HG03342 (cell line): ENCODE results near the gene NAALADL1.

Experiments used
- ATAC-seq: cut with Tn5 transposase; IDR thresholded peaks from one replicate; pipeline ENCODE4 v1.9.1; 2021; ENCODE audit warnings: mild to moderate bottlenecking, moderate library complexity; ENCODE audit not compliant: unreplicated experiment

The NAALADL1 gene, protein sequence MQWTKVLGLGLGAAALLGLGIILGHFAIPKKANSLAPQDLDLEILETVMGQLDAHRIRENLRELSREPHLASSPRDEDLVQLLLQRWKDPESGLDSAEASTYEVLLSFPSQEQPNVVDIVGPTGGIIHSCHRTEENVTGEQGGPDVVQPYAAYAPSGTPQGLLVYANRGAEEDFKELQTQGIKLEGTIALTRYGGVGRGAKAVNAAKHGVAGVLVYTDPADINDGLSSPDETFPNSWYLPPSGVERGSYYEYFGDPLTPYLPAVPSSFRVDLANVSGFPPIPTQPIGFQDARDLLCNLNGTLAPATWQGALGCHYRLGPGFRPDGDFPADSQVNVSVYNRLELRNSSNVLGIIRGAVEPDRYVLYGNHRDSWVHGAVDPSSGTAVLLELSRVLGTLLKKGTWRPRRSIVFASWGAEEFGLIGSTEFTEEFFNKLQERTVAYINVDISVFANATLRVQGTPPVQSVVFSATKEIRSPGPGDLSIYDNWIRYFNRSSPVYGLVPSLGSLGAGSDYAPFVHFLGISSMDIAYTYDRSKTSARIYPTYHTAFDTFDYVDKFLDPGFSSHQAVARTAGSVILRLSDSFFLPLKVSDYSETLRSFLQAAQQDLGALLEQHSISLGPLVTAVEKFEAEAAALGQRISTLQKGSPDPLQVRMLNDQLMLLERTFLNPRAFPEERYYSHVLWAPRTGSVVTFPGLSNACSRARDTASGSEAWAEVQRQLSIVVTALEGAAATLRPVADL

DNA sequence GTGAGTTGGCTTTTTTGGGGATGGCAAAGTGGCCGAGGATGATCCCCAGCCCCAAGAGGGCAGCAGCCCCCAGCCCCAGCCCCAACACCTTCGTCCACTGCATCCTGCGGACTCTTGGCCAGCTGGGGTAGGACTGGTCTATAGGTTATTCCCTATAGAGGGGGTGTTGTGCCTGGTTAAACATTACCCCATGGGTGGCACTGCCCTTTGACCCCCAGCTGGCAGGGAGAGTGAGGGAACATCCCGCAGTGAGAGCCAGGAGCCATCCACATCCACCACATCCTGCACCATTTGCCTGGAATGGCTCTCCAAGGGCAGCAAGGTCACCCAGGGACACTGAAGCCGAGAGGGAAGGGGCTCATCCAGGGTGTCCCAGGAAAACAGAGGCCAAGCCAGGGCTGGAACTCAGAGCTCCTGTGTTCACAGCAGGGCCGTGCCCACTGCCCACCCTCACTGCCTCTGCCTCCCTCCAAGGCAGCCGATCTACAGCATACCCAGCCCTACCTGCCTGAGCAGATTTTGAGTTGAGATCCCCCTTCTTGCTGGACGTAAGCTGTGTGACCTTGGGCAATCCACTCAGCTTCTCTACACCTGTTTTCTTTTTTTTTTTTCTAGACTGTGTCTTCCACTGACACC is at the start of gene NAALADL1:
Gene NAALADL1 (minus strand): TSS at position 135 of the 636 bp plus-strand sequence. CDS start 32 bp downstream, at position 103.
- no peak for ATAC-seq

DNA sequence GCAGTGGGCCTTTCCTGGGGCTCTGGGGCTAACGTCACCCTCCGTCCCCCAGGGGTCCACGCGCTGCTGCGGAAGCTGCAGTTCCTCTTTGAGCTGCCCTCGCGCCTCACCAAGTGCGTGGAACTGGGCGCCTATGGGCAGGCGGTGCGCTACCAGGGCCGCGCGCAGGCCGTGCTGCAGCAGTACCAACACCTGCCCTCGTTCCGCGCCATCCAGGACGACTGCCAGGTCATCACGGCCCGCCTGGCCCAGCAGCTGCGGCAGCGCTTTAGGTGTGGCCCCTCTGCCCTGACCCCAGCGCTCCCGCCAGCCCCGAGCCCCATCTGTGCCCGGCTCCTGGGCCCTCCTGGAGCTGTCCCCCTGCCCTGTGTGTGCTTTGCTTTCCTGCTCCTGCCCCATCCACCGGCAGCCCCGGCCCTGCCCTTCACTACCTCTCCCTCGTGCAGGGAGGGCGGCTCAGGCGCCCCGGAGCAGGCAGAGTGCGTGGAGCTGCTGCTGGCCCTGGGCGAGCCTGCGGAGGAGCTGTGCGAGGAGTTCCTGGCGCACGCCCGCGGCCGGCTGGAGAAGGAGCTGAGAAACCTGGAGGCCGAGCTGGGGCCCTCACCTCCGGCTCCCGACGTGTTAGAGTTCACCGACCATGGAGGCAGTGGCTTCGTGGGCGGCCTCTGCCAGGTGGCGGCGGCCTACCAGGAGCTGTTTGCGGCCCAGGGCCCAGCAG is 49.6 kb upstream of the NAALADL1 start:
- ATAC-seq, result no peak

DNA sequence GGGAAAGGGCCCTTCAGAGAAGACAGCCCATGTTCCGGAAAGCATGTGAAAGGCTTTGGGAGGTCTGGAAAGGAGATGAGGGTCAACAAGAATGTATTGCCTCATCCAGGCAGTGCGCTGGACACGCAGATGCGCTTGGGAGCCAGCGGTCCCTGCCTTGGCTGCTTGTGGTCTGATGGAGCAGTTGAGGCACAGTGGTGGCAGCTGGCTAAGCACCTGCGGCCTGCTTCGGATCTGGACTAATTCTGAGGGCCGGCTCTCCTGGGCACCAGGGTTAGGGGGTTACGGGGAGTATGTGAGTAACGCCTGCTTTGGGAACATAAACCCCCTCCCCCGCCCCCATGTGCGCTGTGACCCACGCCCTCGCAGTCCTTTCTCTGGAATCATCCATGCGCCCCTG is 48.7 kb upstream of the NAALADL1 start:
- ATAC-seq, result no peak

DNA sequence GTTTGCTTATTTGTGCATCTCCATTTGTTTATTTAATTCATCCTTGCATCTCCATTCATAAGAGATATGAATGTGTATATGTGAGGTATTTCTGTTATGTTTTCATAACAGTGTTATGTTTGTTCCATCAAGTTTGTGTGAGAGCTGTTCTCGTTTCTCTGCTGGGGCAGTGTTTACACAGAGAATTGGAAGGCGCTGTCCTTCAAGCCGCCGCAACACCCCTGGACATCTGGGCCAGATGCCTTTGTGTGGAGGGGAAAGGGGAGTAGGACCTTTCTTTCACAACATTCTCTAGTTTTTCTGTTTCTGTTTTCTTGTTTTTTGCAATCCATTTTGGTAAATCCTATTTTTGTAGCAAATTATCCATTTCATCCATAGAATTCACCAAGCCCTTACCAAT is 46.3 kb upstream of the NAALADL1 start:
- ATAC-seq, result no peak

DNA sequence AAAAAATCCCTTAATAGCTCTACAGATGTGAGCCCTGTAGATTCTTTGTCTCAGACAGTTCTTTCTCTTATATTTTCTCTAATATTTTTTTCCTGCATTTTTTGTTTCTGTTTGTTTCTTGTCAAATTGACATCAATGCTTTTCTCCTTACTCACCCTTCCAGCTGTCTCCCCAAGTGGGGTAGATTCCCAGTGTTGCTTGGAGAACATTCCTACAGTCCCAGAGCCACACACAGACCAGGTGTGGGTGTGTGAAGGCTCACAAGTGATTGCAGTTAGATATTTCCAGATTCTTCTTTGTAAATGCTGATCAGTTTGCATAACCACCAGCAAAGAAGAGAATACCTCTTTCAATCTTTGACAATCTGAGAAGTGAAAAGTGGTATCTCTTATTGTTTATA is 45.1 kb upstream of the NAALADL1 start:
- no peak for ATAC-seq

DNA sequence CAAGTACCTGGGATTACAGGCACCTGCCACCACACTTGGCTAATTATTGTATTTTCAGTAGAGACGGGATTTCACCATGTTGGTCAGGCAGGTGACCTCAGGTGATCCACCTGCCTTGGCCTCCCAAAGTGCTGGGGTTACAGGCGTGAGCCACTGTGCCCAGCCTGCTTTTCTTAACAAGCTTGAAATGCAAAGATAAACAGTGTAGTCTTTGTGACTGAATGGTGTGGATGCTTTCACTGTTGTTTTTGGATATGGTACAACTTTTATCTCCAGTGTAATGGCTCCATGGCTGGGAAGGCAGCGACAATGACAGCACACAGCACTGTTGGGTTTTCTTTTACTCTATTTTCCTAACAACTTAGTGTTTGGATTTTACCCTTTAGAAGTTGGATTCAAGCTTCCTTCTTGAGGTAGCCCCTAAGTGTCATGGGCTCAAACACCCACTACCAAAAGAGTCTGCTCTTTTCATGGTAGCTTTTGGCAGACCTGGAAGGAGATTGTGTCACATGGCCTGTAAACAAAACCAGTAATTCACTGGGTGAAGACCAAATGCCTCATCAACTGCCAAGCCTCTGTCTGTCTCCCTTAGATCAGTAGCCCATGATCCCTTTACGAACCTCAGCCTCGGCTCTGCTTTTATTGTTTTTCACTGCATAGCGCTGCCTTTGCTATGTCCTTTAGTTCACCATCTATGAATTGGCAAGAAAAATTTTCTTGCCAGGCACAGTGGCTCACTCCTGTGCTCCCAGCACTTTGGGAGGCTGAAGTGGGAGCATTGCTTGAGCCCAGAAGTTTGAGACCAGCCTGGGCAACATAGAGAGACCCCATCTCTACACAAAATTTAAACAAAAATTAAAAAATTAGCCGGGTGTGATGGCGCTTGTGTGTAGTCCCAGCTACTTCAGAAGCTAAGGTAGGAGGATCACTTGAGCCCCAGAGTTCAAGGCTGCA is 44.1 kb upstream of the NAALADL1 start:
- no peak for ATAC-seq

DNA sequence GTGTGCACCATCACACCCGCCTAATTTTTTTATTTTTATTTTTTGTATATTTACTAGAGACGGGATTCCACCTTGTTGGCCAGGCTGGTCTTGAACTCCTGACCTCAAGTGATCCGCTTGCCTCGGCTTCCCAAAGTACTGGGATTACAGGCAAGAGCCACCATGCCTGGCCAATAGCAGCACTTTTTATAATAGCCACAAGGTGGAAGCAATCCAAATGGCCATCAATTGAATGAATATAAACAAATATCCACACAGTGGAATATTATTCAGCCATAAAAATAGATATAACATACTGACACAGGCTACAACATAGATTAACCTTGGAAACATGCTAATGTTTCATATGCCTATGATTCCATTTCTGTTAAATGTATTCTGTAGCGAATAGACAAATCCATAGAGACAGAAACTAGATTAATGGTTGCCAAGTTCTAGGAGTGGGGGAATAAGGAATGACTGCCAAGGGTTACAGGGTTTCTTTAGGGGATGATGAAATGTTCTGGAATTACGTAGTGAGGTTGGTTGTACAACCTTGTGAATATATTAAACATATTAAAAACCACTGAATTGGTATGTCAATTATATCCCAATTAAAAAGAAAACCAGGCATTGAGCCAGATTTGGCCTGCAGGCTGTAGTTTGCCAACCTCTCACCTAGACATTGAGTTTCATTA is 42.5 kb upstream of the NAALADL1 start:
- ATAC-seq, result no peak

DNA sequence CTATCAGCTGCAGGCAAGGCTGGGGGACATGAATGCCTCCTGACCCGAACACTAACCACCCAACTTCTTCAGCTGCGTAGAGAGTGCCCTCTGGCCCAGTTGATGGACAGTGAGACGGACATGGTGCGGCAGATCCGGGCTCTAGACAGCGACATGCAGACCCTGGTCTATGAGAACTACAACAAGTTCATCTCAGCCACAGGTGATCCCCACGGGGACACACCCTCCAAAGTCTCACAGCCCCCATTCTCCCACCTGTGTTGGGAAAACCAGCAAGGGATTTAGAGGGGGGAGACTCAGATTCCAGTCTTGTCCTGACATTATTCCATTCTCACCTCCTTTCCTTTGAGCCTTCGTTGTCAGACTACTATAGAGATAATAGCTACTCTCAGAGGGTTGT is 38.6 kb upstream of the NAALADL1 start:
- no peak for ATAC-seq

DNA sequence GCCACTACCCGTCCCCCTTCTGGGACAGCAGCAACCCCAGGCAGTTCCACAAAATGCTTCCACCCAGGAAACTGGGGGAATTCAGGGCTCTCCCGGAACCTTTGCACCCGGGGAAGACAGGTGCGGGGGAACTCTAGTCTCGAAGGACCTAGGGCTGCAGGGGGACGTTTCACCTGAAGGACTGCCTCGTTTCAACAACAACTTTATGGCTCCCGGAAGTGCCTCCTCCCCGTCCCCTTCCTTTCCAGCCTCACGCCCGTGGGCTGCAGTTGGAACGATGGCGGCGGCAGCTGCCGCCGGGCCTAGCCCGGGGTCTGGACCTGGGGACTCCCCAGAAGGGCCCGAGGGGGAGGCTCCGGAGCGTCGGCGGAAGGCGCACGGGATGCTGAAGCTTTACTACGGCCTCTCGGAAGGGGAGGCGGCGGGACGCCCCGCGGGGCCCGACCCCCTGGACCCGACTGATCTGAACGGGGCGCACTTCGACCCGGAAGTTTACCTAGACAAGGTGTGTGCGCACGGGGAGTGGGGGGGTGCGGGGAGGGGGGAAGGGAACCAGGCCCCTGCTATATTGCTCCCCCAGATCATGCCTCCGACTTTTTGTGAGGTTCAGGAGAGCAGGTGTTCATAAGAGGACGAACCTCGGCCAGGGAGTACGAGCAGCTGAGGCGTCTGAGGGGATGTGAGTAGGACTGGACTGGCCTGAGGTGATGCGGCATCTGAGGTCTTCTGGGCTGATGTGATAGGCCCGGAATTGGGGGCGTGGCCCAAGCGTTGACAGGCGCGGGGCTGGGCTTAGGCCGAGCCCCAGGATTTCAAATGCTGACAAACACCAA is 37.8 kb upstream of the NAALADL1 start, which contains the start of gene VPS51:
Gene VPS51 (plus strand): TSS at position 241 of the 833 bp plus-strand sequence. CDS start 37 bp downstream, at position 278.
- ATAC-seq, result peak; percentile 85

DNA sequence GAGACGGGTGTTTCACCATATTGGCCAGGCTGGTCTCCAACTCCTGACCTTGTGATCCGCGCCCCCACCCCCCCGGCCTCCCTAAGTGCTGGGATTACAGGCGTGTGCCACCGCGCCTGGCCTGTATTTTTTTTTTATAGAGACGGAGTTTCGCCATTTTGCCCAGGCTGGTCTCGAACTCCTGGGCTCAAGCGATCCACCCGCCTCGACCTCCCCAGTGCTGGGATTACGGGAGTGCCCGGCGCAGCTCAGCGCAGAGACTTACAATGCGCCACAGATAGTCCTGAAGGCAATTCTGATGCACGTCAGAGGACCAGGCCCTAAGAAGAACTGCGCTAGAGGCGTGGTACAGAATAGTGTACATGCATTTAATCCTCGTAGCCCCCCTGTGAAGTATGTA is 37.1 kb upstream of the NAALADL1 start:
- ATAC-seq, result no peak

DNA sequence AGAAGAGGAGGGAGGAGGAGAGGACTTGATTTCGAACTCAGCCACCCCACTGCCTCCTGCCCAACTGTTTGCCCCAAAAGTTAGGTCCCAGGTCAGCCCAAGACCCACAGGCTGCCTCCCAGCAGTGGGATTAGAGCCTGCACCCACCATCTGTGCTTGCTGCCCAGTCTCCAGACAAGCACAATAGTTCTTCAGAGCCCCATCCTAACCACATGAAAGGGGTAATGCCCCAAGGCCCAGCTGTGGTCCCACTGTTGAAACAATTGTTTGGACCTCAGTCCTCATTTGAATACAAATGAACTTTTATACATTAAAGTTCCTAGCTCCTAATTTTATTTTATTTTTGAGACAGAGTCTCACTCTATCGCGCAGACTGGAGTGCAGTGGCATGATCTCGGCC is 32.3 kb upstream of the NAALADL1 start:
- no peak for ATAC-seq

DNA sequence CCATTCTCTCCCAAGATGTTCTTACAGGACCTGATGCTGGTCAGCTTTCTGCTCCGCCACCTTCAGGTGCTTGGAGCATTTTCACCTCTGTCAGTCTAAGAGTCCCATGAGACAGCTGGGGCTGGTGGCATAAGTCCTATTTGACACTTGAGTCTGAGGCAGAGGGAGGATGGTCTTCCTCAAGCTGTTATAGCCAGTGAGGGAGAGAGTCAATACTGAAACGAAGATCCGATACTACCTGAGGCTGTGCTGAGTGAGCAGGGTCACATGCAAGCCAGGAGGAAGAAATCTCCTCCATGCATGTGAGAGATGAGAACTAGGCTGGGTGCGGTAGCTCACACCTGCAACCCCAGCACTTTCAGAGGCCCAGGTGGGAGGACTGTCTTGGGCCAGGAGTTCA is 31.3 kb upstream of the NAALADL1 start:
- no peak for ATAC-seq

DNA sequence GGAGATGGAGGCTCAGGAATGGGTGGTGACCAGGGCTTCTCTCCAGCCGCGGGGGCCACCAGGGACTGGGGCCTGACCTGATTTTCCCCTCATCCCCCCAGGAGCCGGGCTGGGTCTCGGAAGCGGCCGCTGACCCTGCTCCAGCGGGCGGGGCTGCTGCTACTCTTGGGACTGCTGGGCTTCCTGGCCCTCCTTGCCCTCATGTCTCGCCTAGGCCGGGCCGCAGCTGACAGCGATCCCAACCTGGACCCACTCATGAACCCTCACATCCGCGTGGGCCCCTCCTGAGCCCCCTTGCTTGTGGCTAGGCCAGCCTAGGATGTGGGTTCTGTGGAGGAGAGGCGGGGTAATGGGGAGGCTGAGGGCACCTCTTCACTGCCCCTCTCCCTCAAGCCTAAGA is 29.5 kb upstream of the NAALADL1 start:
- no peak for ATAC-seq

DNA sequence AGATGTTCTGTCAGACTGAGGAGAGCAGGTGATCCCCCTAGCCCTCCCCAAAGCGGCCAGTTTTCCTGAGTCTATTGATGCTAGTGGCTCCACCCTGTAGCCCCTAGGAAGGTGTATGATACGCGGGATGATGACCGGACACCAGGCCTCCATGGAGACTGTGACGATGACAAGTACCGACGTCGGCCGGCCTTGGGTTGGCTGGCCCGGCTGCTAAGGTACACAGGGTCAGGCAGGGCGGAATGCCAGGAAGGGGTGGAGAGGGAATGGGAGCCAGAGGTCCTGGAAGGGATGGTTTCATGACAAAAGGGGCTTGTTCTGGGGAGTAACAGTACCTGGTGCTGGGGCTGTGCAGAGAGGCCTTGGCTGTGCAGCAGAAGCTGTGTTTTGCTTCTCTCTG is 28.9 kb upstream of the NAALADL1 start:
- ATAC-seq, result no peak

DNA sequence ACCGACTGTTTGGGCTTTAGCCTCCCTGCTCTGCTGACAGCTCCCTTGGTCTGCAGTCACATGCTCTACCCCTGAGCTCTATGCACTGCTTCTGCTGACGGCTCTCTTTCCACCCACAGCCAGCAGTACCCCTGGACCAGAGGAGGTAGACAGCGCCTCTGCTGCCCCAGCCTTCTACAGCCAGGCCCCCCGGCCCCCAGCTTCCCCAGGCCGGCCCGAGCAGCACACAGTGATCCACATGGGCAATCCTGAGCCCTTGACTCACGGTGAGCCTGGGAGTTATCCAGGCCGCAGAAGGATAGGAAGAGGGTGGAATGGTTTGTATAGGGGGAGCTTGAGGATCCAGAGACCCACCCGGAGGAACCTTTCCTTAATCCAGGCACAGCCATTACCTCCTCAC is 28.5 kb upstream of the NAALADL1 start:
- no peak for ATAC-seq

DNA sequence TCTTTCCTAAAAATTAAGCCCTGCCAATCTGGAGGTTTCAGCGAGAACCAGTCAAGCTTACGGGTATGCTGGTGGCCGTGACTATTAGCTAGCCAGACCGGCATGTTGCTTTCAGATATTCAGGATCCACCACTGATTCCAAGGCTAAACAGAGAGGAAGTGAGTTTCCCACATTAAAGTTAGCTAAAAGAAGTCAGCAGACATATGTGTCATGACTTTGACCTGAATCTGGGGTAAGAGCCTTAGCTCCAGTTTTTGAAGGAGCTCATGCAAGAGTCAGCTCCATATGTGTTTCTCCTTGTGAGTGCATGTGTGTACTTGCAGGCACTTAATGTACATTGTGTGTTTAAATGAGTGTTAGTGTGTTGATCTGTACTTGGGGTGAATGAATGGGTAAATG is 27.1 kb upstream of the NAALADL1 start:
- ATAC-seq, result no peak

DNA sequence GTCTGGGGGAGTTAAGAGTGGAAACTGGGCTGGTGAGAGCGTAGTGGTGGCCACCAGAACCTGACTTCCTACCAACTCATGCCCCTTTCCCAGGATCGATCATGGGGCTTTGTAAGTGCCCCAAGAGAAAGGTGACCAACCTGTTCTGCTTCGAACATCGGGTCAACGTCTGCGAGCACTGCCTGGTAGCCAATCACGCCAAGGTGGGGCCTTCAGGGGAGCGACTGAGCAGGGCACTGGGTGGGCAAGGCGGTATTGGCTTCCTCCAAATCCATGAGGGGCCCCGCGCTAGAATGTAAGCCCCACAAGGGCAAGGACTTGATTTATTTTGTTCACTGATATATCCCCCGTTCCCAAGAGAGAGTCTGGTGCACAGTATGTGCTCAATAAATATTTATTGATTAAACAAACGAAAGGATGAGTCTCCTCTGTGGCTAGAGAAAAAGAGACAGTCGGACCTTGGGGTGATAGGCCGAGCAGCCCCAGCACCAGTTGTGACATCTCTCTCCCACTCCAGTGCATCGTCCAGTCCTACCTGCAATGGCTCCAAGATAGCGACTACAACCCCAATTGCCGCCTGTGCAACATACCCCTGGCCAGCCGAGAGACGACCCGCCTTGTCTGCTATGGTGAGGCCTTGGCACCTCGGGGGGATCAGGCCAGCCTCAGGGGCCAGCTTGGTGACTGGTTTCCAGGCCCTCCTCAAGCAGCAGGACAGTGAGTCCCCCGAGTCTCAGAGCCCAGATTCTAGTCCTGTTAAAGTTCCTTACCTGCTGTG is 26.4 kb upstream of the NAALADL1 start:
- ATAC-seq, result no peak
